ENCODE data around the gene YEATS2.

DNA sequence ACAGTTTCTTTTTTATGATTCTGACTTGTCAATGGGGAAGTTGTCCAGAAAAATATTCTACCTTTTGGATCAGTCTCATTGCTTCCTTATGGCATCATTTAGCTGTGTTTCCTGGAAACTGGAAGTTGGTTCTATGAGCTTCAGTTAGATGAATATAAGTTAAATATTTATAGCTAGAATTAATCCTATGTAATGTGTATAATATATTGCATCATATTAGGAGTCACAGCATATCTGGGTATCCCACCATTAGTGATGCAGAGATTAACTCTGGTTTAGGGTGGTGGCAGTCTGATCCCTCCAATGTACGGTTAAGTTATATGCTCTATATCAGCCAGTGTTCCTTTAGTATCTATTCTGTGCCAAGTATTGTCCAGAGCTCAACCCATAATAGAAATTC, 42.9 kb upstream of the YEATS2 start:
- TF ChIP-seq JUNB (IDR thresholded peaks at IDR 0.05; ENCODE audit: unreplicated experiment), result no peak
- TF ChIP-seq, protein P1, sequence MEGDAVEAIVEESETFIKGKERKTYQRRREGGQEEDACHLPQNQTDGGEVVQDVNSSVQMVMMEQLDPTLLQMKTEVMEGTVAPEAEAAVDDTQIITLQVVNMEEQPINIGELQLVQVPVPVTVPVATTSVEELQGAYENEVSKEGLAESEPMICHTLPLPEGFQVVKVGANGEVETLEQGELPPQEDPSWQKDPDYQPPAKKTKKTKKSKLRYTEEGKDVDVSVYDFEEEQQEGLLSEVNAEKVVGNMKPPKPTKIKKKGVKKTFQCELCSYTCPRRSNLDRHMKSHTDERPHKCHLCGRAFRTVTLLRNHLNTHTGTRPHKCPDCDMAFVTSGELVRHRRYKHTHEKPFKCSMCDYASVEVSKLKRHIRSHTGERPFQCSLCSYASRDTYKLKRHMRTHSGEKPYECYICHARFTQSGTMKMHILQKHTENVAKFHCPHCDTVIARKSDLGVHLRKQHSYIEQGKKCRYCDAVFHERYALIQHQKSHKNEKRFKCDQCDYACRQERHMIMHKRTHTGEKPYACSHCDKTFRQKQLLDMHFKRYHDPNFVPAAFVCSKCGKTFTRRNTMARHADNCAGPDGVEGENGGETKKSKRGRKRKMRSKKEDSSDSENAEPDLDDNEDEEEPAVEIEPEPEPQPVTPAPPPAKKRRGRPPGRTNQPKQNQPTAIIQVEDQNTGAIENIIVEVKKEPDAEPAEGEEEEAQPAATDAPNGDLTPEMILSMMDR (conservative IDR thresholded peaks at IDR 0.05; ENCODE audit: low read depth in 2 of 2), result no peak

Data from GM23338 (cell line).